Right lobe of liver (tissue), 4 donors: ENCODE data around the gene CSH1.

ENCODE experiments used
- POLR2A ChIP-seq: fragments of 450-650 bp; IDR thresholded peaks from one replicate; pipeline ENCODE4 v1.6.1; 2017; ENCODE audit warnings: antibody characterized with exemption, mild to moderate bottlenecking
- TF ChIP-seq, protein P1 (sequence below), 4 donors: fragments of 200-600 bp in 3 of 4; fragments of 450-650 bp in 1 of 4; IDR thresholded peaks; one replicate each; pipeline versions ENCODE4 v1.5.1 to v1.8.0; 2016 to 2022; ENCODE audit warnings: antibody characterized with exemption in 4 of 4, mild to moderate bottlenecking in 2 of 4
- donor health status: DM: no; HTN: no; CAD: no.
- donor health status: DM: no; HTN: no; CAD: no.
- donor health status: DM: no; HTN: yes; CAD: no.

DNA sequence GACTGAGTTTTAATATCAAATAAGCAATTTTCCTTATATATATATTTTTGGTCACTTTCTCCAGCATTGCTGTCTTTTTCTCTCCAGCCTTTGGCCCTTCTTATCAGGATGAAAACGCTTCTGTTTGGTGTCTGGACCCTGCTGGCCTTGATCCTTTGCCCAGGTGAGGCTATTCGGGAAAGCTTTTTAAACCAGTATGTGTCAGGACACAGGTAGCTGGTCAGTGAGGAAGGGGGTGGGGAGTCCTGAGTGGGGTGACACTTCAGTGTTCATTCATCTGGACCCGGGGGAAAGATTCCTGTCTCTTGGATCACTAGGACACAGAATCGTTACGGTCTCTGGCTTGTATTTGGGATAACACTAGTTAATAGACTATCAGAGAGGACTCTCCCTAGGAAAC, 41.7 kb downstream of the CSH1 start:
- TF ChIP-seq, protein P1, sequence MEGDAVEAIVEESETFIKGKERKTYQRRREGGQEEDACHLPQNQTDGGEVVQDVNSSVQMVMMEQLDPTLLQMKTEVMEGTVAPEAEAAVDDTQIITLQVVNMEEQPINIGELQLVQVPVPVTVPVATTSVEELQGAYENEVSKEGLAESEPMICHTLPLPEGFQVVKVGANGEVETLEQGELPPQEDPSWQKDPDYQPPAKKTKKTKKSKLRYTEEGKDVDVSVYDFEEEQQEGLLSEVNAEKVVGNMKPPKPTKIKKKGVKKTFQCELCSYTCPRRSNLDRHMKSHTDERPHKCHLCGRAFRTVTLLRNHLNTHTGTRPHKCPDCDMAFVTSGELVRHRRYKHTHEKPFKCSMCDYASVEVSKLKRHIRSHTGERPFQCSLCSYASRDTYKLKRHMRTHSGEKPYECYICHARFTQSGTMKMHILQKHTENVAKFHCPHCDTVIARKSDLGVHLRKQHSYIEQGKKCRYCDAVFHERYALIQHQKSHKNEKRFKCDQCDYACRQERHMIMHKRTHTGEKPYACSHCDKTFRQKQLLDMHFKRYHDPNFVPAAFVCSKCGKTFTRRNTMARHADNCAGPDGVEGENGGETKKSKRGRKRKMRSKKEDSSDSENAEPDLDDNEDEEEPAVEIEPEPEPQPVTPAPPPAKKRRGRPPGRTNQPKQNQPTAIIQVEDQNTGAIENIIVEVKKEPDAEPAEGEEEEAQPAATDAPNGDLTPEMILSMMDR (IDR thresholded peaks at IDR 0.05), result no peak
- no peak for TF ChIP-seq POLR2A
